PC-3 (cell line): ENCODE results near the gene ATP6V1G1.

Experiments used
- CTCF ChIP-seq: fragments of 300-600 bp; sonication (generic); conservative IDR thresholded peaks from 2 replicates; pipeline ENCODE4 v1.5.1; 2017; ENCODE audit warnings: antibody characterized with exemption, low read depth, mild to moderate bottlenecking, low read length
- EZH2 ChIP-seq: fragments of 300-600 bp; sonication (generic); IDR thresholded peaks from one replicate; pipeline ENCODE4 v1.6.1; 2017; ENCODE audit warnings: antibody characterized with exemption, mild to moderate bottlenecking, low read length; ENCODE audit not compliant: unreplicated experiment
- EZH2phosphoT487 ChIP-seq: fragments of 300-600 bp; sonication (generic); IDR thresholded peaks from 2 replicates; pipeline ENCODE4 v1.6.1; 2018; ENCODE audit warnings: mild to moderate bottlenecking, antibody characterized with exemption, low read length, borderline replicate concordance

DNA sequence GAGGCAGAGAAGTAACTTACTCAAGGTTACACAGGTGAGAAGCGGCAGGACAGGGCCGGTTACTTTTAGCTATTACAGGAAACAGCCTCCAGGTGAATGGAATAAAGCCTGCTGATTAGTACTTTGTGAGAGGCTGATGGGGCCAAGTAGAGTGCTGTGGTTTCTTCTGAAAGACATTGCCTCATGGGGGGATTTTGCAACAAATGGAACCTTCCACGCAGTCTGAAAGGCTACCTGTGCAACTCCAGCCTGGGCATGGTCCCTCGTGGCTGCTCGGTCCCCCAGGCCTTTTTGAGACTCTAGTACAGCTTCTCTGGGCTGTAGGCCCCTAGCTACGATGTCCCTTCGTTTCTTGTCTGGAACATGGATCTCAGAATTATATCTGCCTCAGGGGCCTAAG is 25.5 kb downstream of the ATP6V1G1 start:
- no peak for TF ChIP-seq CTCF
- TF ChIP-seq EZH2phosphoT487 = no peak
- no peak for TF ChIP-seq EZH2
